Muscle of arm (tissue), 12 donors: Measurements from ENCODE around the gene KRTAP10-3. TPM values are rescaled to one million over a fixed set of nuclear protein-coding genes. Genes with fewer than 3 reads are reported as not detected.
"Not testable (repeated sequence)": the region's sequence is repeated elsewhere in the genome, so short reads cannot be mapped to it uniquely, and the experiment has no call there.

Source experiments
- DNase-seq: peaks from one replicate; pipeline ENCODE4 v3.0.0-alpha.2; 2013
- polyA plus RNA-seq, 12 donors: library from polyadenylated mRNA; unstranded; fragments of 120-200 nt; gene quantifications; one replicate each; pipeline ENCODE4 v1.2.1, GENCODE V29; 2013; ENCODE audit not compliant: insufficient read length in 12 of 12

Gene KRTAP10-3
- polyA plus RNA-seq, 12 donors: not detected

DNA sequence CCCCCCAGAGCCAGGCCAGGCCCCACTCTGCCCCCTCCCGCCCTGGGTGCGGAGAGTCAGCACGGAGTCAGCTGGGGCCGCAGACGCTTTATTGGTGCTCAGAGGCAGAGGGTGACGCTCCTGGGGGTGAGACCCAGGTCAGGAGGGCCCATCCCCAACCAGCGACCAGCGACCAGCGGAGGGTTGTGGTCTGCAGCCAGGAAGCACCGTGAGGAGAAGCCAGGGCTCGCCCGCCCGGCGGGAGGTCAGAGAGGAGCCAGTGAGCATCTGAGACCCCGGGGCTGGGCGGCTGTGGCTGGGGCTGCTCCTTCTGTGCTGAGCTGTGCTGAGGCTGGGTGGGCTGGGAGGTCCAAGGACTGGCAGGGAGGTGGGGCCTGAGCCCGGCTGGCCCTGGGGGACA, 8.3 kb downstream of the KRTAP10-3 start:
- DNase-seq: not testable (repeated sequence)

DNA sequence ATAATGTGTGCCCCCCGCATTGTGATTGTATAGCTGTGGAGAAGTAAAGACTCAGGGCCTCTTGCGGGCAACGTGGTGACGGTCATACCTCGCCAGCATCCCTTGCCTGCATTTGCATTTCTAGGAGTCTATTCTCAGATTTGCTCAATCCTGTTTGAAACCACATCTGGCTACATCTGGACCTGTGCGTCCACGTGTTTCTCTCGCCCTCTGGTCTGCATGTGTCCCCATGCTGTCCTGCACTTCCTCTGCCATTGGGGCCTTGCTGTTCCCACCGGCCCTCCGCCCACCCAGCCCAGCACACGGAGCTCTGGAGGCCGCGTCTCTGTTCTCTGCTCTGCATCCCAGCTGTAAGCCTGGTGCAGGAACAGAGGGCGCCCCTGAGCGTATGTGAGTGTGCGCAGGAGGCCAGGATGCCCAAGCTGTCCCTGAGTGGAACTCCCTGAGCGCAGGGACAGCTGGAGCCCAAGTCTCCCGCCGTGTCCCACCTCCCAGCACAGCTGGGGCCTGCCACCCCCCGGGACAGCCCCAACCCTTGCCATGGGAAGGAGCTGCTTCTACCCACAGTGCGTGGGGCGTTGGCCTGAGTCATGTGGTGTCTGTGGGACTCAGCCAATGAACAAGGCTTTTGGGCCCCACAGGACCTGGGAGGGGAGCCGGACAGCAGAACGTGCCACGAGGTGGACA, 8.9 kb downstream of the KRTAP10-3 start:
- DNase-seq: no peak

DNA sequence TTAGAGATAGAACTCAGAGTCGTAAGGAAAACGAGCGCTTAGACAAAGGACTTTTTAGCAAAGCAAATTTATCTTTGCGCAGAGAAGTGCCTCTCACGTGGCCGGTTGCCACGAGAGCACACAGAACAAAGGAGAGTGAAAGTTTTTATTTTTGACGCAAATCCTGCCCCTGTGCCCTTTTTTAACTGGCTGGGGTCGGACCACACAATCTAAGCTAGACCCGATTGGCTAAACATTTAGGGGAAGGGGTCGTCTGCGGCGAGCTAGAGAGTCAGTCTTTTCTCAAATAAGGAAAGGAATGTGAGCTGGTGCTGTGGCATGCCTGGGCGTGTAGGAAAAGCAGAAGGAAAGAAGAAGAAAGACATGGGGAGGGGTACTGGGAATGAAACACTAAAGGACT, 9.7 kb downstream of the KRTAP10-3 start:
- no peak for DNase-seq

DNA sequence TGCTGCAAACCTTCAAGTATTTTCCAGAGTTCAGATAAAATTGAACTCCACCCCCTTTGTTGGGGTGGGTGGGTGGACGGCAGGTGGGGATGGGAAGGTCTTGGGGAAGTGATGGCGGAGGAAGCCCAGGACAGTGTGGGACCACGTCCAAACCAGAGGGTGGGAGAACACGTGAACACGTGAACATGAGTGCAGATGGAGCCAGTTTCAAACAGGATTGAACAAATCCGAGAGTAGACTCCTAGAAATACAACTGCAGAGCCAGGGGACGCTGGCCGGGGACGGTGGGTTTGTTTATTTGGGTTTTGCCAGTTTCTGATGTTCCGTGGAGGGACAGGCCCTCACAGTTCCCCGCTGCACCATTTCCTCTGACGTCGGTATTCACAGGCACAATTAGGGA, 10.2 kb downstream of the KRTAP10-3 start:
- DNase-seq: no peak

DNA sequence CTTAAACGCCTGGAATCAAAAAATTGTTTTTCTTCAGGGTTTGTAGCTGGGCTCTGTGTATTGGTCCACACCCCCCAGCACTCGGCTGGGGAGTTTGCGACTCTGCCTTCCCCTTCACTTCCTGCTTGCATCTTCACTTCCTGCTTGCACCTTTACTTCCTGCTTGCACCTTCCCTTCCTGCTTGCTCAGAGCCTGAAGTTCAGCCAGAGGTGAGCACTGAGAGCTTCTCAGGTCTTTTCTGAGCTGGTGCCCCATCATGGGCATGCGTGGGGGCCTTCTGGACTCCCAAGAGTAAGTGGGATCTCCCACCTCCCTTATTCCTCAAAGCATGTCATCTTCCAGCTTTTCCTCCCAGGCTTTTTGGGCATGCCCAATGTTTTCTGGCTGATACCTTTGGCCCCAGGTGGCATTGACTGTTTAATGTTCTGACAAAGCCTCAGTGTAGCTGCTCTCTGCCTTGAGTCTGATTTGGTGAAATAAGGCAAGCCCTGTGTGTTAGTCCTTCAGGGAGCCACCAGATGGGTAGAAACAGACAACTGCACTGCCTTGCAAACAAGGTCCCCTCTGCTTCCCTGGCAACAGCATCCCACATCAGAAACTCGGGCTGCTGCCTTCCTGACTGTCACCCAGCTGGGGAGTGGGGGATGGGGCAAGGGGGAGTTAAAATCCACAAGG, 10.8 kb downstream of the KRTAP10-3 start:
- no peak for DNase-seq

DNA sequence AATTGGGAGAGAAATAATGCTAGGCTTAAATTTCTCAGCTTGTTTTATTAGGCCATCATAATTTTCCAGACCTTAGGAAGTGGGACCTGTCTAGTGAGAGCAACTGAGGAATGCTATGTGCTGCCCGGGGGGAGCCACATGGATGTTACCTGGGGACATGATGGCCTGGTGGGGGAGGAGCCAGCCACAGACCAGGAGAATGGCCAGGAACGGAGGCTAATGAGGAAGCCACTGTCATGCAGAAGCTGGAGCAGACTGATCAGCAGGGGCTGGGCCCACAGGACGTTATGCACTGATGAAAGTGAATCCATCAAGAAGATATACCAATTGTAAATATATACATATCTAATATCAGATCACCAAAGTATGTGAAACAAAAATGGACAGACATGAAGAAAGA, 14.0 kb downstream of the KRTAP10-3 start:
- no peak for DNase-seq

DNA sequence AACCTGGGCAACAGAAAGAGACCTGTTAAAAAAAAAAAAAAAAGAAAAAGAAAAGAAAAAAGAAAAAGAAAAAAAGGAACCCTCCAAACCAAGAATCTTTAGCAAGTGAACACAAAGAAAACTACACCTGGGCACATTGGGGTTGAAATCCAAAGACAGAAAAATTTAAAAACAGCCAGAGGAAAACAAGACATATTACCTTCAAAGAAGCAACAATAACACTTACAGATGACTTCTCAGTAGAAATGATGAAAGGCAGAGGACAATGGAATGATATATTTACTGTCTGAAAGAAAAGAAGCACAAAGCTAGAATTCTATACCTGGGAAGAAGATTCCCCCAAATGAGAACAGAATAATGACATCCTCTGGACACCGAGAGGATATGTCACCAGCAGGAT, 15.9 kb downstream of the KRTAP10-3 start:
- no peak for DNase-seq

DNA sequence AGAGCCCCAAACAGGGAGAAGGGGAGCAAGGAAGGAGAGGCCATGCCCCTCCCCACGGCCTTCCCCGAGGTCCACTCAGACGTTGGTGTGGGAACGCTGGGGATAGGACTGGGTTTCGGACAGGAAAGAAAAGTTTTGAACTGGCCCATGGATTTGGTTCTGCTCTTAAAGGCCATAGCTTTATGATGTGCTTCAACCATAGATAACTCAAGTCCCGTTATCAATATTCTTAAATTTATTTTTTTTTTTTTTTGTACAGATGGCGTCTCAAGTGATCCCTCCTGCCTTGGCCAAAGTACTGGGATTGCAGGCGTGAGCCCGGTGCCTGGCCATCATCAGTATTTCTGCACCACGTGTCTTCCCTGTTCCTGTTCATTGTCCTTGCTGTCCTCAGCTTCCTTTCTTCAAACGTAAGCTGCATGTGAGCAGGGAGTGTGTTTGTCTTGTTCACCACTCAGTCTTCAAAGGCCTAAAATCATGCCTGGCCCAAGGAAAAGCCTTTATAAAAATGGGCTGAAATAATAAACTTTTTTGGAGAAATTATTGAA, 17.8 kb downstream of the KRTAP10-3 start:
- no peak for DNase-seq

DNA sequence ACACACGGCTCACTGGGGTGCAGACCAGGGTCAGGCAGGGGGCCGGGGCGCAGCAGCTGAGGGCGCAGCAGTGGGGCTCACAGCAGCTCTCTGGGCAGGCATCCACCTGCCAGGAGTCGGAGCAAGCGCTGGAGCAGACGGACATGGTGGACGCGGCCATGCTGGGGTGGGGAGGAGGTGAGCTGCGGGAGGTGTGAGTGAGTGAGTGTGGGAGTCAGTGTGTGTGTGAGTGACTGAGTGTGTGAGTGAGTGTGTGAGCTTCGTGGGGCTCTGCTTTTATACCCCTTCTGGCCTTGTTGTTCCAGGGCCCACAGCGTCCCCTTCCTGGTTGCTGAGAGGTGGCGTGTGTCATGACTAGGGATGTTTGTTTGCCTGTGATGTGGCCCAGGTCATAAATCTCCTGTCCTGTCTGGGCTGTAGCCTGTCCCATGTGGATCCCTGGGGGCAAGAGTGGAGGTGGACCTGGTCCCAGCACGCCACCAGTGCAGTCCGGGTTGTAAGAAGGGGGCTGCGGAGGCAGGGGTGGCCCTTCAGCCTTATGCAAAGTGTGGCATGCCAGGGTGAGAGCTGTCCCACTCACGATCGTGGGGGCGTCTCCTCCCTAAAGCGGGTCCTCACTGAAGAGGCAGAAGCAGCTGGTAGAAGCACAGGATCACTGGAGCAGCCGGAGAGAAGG, 18.5 kb downstream of the KRTAP10-3 start, which contains the start of gene KRTAP10-1:
TSS of gene KRTAP10-1 (minus strand) at position 205 of the 676 bp plus-strand sequence. CDS start at position 160, 45 bp downstream.
- DNase-seq: no peak

DNA sequence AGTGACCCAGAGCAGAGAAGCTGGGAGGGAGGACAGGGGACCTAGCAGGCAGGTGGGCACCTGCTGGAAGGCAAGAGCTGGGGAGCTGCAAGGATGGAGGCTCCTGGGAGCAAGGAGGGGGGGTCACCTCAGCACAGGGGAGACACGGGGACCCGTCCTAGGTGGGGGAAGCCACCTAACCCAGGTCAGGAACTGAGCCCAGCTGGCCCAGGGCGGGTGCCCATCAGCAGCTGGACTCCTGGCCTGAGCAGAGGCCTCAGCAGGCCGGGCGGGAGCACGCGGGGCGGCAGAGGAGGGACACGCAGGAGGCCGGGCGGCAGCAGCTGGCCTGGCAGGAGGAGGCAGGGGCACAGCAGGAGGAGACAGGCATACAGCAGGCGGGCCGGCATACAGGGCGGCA, 19.5 kb downstream of the KRTAP10-3 start:
- no peak for DNase-seq

DNA sequence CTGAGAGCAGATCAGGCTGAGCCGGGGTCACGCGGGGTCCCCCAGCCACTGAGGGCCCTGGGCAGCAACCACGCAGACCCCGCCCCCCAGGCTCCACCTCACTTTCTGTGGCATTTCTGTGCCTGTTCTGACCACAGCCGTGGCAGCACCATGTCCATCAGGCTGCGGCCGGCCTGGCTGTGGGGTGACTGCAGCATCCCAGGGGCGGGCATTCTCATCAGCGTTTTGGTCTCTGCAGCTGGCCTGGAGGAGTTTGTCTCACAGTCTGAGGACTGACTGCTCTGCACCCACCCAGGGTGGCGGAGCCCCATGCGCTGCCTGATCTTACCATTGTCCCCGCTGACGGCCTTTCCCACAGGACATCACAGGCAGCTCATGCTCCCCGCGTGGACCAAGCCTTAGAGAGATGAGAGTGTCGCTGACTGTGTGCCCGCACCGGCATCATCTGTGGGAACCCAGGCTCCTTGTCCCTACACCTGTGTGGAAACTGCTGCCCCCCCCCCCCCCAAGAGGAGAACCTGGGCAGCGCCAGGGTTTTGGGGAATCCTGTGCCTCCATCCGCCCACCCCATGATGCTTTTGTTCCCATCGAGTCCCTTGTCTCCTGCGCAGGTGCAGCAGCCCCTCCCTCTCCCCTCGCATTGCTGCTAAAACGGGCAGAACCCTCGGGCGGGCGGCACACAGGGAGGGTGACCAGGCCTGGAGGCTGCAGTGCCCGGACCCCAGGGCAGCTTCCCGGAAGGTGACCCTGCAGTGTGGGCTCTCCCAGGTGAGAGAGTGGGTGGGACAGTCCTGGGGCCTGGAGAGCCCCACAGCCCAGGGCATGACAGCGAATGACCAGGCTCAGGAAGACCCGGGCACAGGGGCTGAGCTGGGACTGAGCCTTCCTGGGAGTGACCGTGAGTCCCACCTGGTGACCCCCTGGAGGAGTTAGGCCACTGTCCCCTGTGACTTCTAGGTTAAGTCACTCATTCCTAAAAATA, 20.4 kb downstream of the KRTAP10-3 start:
- DNase-seq: no peak

DNA sequence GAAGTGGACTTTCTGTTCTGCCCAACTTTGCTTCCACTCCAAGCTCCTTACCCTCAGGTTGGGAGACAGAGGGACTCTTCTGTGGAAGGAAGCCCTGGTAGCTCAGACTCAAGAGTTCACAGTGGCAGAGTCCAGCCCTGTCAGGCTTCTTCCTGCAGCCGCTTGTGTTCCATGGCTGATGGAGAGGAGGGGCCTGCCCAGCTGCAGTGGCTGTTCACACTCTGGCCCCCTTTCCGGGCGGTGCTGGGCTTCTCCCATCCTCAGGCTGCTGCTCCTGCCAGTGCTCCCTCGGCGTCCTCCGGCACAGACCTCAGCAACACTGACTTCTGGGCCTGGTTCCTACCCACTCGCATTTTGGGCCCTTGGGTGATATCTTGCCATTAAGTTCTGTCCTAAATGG, 22.6 kb downstream of the KRTAP10-3 start:
- no peak for DNase-seq

DNA sequence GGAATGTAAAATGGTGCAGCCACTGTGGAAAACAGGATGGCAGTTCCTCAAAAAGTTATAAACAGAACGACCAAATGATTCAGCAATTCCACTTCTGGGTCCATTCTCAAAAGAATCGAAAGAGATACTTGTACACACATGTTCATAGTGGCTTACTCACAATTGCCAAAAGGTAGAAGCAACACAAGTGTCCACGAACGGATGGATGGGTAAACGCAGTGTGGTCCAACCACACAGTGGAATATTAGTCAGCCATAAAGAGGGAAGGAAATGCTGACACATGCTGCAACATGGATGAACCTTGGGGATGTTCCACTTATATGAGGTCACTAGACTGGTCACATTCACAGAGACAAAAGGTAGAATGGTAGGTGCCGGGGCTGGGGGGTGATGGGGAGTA, 23.9 kb downstream of the KRTAP10-3 start:
- no peak for DNase-seq

DNA sequence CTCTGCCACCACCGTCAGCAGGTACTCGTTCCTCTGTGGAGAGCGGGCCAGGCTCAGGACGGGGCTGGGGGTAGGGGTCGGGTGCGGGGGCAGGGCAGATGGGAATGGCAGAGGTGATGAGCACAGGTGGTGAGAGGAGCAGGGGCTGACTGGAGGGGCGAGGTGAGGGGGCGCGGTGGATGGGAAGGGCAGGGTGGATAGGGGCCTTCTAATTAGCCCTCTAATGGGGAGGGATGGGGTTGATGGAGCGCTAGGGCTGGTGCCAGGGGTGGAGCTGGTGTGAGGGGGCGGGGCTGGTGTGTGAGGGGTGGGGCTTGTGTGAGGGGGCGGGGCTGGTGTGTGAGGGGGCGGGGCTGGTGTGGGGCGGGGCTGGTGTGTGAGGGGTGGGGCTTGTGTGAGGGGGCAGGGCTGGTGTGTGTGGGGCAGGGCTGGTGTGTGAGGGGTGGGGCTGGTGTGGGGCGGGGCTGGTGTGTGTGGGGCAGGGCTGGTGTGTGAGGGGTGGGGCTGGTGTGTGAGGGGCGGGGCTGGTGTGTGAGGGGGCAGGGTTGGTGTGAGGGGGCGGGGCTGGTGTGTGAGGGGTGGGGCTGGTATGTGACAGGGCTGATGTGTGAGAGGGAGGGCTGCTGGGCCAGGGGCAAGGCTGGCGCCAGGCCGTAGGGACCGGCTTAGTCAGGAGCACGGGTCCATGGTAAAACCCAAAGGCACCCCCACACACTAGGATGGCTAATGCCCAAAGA, 24.5 kb downstream of the KRTAP10-3 start:
- no peak for DNase-seq

DNA sequence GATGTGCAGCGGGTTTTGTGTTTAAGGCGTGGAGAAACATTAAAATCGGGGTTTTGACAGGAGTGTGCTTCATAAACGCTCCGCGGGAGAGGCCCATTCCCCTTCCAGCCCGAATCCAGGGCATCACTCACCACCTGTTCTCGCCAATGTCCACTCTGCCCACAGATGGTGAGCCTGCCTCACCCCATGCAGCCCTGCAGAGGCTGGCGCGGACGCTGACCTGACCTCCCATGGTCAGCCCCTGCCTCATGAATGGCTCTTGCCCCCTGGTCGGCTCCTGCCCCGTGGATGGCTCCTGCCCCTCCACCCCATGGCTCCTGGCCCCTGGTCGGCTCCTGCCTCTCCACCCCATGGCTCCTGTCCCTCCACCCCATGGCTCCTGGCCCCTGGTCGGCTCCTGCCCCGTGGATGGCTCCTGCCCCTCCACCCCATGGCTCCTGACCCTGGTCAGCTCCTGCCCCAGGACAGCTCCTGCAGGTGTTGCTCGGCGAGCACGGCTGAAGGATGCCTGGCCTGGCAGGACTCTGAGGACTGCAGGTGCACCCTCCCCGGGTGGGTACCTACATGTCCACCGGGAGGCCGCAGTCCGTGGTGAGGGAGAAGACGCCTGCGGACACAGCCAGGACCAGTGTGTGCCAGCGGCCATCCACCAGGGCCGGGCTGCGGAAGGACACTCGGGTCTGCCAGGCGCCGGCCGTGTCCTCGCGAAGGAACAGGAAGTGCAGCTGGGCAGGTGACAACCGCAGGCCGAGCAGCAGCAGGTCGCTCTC, 25.3 kb downstream of the KRTAP10-3 start:
- no peak for DNase-seq

DNA sequence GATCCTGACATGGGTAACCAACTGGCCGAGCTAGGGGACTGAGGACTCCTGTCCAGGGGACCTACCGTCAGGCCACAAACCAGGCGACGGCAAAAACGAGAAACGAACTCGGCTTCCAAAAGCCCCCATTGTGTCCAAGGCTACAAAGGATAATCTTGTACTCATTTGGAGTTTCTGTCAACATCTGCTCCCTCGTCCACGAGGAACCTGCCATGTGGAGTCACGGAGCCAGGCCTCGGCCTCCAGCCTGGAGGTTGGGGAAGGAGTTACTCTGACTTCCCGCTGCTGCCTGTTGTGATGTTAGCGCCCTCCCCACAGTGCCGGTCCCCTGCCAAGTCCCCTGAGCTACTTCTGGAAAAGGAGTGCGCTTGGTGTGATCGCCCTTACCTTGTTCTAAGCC, 25.9 kb downstream of the KRTAP10-3 start:
- no peak for DNase-seq

DNA sequence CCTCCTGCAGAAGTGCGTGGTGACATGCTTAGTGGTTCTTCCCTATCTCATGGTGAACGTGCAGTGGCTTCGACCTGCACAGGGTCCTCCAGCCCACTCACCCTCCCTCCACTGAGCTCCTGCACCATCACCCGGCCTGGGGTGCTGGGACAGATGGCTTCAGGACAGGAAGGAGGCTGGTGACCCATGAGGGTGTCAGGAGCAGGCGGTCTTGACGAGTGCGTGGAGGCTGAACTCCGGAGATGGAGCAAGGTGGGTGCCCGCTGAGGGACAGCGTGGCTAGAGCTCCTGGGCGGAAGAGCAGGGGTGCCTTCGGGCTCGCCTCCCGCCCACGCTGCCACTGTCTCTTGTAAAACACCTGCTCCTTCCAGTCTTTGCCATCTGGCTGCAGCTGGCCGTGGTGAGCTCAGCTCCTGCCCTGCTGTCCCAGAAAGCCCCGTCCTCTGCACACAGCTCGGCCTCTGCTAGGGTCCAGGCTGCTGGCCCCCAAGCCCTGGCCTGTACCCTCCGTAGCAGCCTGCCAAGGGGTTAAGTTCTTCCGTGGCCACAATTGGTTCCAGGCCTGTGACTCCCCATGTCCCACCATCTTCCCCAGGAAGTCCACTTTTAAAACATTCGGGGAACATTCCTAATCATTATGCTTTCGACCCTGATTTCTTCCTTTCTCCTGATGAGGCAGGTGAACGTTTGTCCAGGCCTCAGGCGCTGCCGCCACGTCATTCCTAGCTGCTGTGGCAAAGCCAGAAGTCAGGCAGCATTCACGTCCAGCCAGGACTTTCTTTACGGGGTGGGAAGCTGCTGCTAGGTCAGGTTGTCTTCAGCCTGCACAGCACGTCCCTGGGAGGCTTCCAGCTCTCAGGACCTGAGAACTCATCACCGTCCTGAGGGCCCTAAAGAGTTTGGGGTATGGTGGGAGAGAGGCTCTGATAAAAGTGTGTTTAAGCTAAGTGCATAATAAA, 26.7 kb downstream of the KRTAP10-3 start:
- no peak for DNase-seq

DNA sequence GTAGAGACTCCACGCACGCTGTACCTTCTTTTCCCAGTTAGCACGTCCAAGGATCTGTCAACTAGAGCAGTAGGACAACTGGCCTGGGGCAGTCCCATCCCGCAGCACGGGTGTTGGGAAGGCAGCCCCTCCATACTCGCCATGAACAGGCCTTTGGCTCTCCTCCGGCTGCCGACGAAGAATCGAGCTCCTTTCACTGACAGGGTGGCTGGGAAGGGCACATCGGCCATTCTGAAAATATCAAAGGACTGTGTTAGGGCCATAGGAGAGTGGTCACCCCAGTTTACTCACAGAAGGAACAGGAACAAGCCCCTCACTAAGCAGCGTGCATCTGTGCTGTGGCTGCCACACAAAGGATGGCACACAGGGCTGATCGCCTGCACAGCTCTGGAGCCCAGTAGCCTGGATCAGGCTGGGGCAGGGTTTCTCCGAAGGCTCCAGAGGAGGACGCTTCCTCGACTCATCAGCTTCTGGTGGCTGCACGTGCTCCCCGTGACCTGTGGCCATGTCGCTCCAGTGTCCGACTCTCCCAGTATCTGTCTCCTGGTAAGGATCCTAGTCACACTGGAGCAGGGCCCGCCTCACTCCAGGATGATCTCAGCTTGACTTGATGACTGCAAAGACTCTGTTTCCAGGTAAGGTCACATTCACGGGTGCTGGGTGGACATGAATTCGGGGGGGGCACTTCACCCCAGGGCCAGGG, 27.5 kb downstream of the KRTAP10-3 start:
- DNase-seq: no peak
